ENCODE measurements around the gene SLAMF1. TPM values are rescaled to one million over a fixed set of nuclear protein-coding genes. Genes with fewer than 3 reads are reported as not detected.
A peak's percentile ranks its signal among the peaks of the same experiment; 100 is the strongest.

The SLAMF1 gene
- total and polyA plus RNA-seq, 9 of the 15 experiments (the other 6 are each of a cell fraction or from before 2014, with no cell fraction given), result 0.04 to 0.17 (median 0.11) TPM; not detected in 4

- Histone ChIP-seq H3K27ac (ENCODE audit: extremely low read depth, low read depth, low read length) (no peak overlapping the region), H3K36me3 (ENCODE audit: control insufficient read depth, insufficient read depth, low read length) (no peaks in the 10 kb centered on the region), H3K4me3 (no peak overlapping the region), H3K9me3 (replicated peaks; ENCODE audit: control insufficient read depth, insufficient read depth, low read depth, low read length) (no peaks in the 10 kb centered on the region), H3K27me3 (ENCODE audit: control insufficient read depth in 2 of 2, insufficient read depth in 2 of 2, low read length in 2 of 2) (no peaks in the 10 kb centered on the region), H3K79me2 (ENCODE audit: control insufficient read depth, insufficient read depth, low read length) (no peaks in the 10 kb centered on the region), H3K9ac (ENCODE audit: insufficient read depth in 1 of 2, low read depth in 2 of 2, low read length in 2 of 2) (no peak overlapping the region), H3K4me1 (replicated peaks in 1 of 2; ENCODE audit: control insufficient read depth in 2 of 2, insufficient read depth in 2 of 2, low read length in 2 of 2) (peaks cover 5 to 28% of the 10 kb centered on the region in 2 experiments; a peak in 4 of 5 replicates), H4K20me1 (replicated peaks; ENCODE audit: control insufficient read depth, insufficient read depth, low read length) (no peaks in the 10 kb centered on the region), H2AFZ (ENCODE audit: low read depth, low read length) (no peak overlapping the region; the same call in 1 of the 2 replicates), H3K9me1 (ENCODE audit: control insufficient read depth, insufficient read depth, low read length) (no peaks in the 10 kb centered on the region), H3K4me2 (ENCODE audit: insufficient read depth, low read length) (no peak overlapping the region)
- no peak for TF ChIP-seq ZFPM2 (CRISPR knock-in tag; IDR thresholded peaks at IDR 0.05)
- peak; percentile 94 for TF ChIP-seq ZNF12 (CRISPR knock-in tag; IDR thresholded peaks at IDR 0.05)
- BruUV-seq (replicated peaks), result no TSS peak
- ChIA-PET POLR2A (interaction anchor here (0.6 to 0.7 kb wide), 2 partner anchors 8 to 267 kb away, joined by 3 read pairs; no protein-coding TSS in a partner anchor), CTCF (ENCODE audit: low intra/inter-chr PET ratio) (no interaction called here)
- DNase-seq (ENCODE audit: extremely low read depth in 1 of 4, low spot score in 3 of 4) (no peak), ATAC-seq (no peak), FAIRE-seq (no peak)
- 72% methylated on average over 6 of the region's 6 CpGs for WGBS (ENCODE audit: insufficient coverage, low coverage, missing lambda C conversion rate)
- in situ Hi-C loops (cut with MboI) (no loop called here), intact Hi-C loops (cut with micrococcal nuclease) (no loop called here)
These were observed 14.7 kb downstream of the SLAMF1 start for GRCh38 chr1:160631983-160632625.

- Histone ChIP-seq H3K79me2 (ENCODE audit: control insufficient read depth, insufficient read depth, low read length) (no peaks in the 10 kb centered on the region), H3K27ac (ENCODE audit: extremely low read depth, low read depth, low read length) (no peak overlapping the region), H3K9ac (ENCODE audit: insufficient read depth in 1 of 2, low read depth in 2 of 2, low read length in 2 of 2) (no peak overlapping the region), H3K4me3 (no peak overlapping the region), H3K4me1 (replicated peaks in 1 of 2; ENCODE audit: control insufficient read depth in 2 of 2, insufficient read depth in 2 of 2, low read length in 2 of 2) (peaks cover 12 to 41% of the 10 kb centered on the region in 2 experiments; a peak in 4 of 5 replicates), H3K27me3 (ENCODE audit: control insufficient read depth in 2 of 2, insufficient read depth in 2 of 2, low read length in 2 of 2) (no peaks in the 10 kb centered on the region), H3K9me1 (ENCODE audit: control insufficient read depth, insufficient read depth, low read length) (no peaks in the 10 kb centered on the region), H4K20me1 (replicated peaks; ENCODE audit: control insufficient read depth, insufficient read depth, low read length) (no peaks in the 10 kb centered on the region), H3K9me3 (replicated peaks; ENCODE audit: control insufficient read depth, insufficient read depth, low read depth, low read length) (no peaks in the 10 kb centered on the region), H3K36me3 (ENCODE audit: control insufficient read depth, insufficient read depth, low read length) (no peaks in the 10 kb centered on the region), H2AFZ (ENCODE audit: low read depth, low read length) (0 out of 2 replicates have a peak overlapping the region, but pooled peaks have one; percentile 19), H3K4me2 (ENCODE audit: insufficient read depth, low read length) (no peak overlapping the region)
- ATAC-seq, result no peak
- 43% methylated on average over 9 of the region's 9 CpGs for WGBS (ENCODE audit: insufficient coverage, low coverage, missing lambda C conversion rate)
- POLR2A ChIA-PET, result interaction anchor here (1.1 kb wide), 1 partner anchor 12 kb away, joined by 3 read pairs; no protein-coding TSS in a partner anchor
- intact Hi-C loops (cut with micrococcal nuclease) (no loop called here), in situ Hi-C loops (cut with MboI) (no loop called here)
- CTCF ChIA-PET (ENCODE audit: low intra/inter-chr PET ratio), result no interaction called here
- no TSS peak for BruUV-seq (replicated peaks)
- no peak for FAIRE-seq
- no peak for DNase-seq (ENCODE audit: extremely low read depth in 1 of 4, low spot score in 3 of 4)
- no peak for TF ChIP-seq POLR2B (IDR thresholded peaks at IDR 0.05; ENCODE audit: low read depth, partially characterized antibody)
- TF ChIP-seq PBX2 (CRISPR knock-in tag; IDR thresholded peaks at IDR 0.05; ENCODE audit: low read depth), result no peak
- peak; percentile 82 for TF ChIP-seq PBX2 (tag; conservative IDR thresholded peaks at IDR 0.05; ENCODE audit: low read depth)
- TF ChIP-seq NKRF (IDR thresholded peaks at IDR 0.05; ENCODE audit: borderline replicate concordance), result no peak
- no peak for TF ChIP-seq ZNF444 (CRISPR knock-in tag; IDR thresholded peaks at IDR 0.05)
- TF ChIP-seq MCM5 (IDR thresholded peaks at IDR 0.05; ENCODE audit: low read depth), result no peak
- no peak for TF ChIP-seq ZNF780A (CRISPR knock-in tag; IDR thresholded peaks at IDR 0.05)
These were observed 16.1 kb downstream of the SLAMF1 start for GRCh38 chr1:160630523-160631451.
